Adipose tissue (tissue), 3 donors: ENCODE measurements around the gene MAP2K3. TPM values are rescaled to one million over a fixed set of nuclear protein-coding genes. Genes with fewer than 3 reads are reported as not detected.
"Not testable (repeated sequence)": the region's sequence is repeated elsewhere in the genome, so short reads cannot be mapped to it uniquely, and the experiment has no call there.

Source experiments
- H3K27ac ChIP-seq: one replicate; pipeline ENCODE4 v1.5.1; 2013; ENCODE audit warnings: low read depth, low read length
- WGBS, 3 donors: extraction: QIAGEN DNeasy Blood & Tissue Kit; methylation state at CpG; one replicate each; pipeline ENCODE4 v1.1.7; 2013; 5-methylcytosine and 5-hydroxymethylcytosine counted together
- polyA plus RNA-seq, 3 donors: library from polyadenylated mRNA; stranded (reverse); fragments of 200-250 nt; gene quantifications; one replicate each; pipeline ENCODE4 v1.2.3, GENCODE V29; 2013
- donor health status: healthy with polysubstance abuse.
- donor health status: Bipolar disorder and iron deficiency.
- donor health status: healthy.

Gene MAP2K3
- polyA plus RNA-seq, 3 donors: 16.2 to 102 (median 32.1) TPM

DNA sequence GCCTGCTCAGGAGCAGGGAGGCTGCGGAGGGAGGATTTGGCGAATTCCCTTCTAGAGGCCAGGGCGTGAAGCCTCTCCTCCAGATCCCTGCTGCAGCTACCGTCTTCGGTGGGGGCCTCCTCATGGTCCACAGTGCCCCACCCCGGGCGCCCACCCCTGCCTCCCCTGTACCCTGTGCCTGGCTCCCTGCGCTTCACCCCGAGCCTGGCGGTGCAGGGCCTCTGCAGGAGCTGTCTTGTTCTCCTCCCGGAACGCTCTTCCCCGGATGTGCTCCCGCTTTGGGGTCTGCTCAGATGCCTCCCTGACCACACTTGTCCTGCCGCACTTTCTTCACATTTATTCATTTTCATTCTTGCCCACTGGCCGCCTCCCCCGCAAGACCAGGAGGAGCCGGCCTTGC is 33.3 kb downstream of the MAP2K3 start:
- 85 to 92% (median 90%) methylated on average over 16 to 18 of the region's 18 CpGs for WGBS, 3 donors
- H3K27ac ChIP-seq: not testable (repeated sequence)

DNA sequence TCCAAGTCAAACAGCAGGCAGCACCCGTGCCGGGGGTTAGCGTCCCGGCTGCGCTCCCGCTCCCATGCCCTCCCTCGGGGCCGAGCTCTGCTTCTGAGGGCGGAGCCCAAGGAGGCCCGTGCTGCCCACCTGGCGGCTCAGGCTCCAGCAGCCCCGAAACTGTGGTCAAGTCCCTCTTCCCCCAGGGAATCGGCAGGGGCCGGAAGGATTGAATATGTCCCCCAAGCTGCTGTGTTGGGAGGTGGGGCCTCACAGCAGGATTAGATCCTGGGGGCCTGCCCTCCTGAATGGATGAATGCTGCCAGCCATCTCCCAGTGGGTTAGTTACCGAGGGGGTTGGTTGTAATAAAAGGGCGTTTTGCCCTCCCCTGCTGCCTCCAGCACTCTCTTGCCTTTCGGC is 33.9 kb downstream of the MAP2K3 start:
- 72 to 80% (median 74%) methylated on average over 17 of the region's 17 CpGs for WGBS, 3 donors
- H3K27ac ChIP-seq: no peak overlapping the region

DNA sequence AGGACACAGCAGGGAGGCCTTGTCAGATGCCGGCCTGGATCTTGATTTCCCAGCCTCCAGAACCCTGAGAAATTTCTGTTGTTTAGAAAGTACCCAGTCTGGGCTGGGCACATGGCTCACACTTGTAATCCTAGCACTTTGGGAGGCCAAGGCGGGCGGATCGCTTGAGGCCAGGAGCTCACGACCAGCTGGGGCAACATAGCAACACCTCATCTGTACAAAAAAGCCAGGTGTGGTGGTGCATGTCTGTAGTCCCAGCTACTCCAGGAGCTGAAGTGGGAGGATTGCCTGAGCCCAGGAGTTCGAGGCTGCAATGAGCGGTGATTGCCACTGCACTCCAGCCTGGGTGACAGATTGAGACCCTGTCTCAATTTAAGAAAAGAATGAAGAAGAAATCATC is 34.3 kb downstream of the MAP2K3 start:
- WGBS, 3 donors: 82 to 90% (median 86%) methylated on average over 7 of the region's 7 CpGs

DNA sequence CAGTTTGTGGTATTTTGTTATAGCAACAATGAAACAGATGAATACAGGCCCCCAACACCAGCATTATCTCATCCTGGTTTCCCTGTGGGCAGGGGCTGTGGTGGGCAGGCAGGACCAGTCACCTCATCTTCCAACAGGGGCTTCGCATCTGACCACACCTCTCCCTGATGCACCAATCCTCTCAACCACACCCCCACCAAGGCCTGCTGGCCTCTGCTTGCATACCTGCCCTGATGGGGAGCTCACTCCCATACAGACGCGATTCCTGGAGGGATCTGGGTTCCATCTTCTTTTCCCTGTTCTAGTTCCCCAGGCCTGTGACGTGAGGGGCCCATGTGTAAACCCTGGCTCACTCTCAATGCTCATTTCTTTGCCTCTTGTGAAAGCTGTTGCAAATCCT is 34.7 kb downstream of the MAP2K3 start:
- H3K27ac ChIP-seq: not testable (repeated sequence)
- WGBS, 3 donors: 87 to 90% (median 88%) methylated on average over 4 of the region's 4 CpGs

More for the DNA sequence above, 34.3 kb downstream of the MAP2K3 start:
- H3K27ac ChIP-seq: not testable (repeated sequence)

DNA sequence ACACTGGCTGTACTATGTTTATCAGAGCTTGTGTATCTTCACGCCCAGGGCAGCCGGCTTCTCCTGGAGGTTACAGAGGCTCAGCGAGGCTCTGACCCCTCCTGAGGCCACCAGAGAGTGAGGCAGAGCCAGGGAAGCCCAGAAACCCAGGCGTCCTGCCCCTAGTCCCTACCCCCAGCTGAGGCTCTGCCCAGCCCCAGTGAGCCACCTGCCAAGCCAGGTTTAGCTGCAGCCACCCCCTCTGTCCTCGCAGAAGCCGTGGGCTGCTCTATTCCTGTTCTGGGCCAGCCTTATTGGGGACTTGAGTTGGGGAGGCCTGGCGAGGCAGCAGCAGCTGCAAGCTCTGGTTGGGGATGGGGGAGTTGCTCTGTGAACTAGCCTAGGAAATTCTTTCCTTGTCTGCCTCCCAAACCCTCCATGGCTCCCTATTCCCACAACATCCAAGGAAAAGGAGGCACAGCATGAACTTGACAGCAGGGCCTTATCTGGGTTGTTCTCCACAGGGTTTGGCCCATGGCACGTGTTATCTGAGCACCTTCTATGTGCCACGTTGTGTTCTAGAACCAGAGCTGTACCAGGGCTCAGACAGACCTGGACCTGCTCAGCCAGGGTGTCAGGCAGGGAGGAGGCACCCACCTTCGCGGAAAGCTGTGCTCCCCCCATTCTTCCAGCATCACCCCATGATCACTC is 35.3 kb downstream of the MAP2K3 start:
- 70 to 81% (median 78%) methylated on average over 11 of the region's 11 CpGs for WGBS, 3 donors
- H3K27ac ChIP-seq: not testable (repeated sequence)

DNA sequence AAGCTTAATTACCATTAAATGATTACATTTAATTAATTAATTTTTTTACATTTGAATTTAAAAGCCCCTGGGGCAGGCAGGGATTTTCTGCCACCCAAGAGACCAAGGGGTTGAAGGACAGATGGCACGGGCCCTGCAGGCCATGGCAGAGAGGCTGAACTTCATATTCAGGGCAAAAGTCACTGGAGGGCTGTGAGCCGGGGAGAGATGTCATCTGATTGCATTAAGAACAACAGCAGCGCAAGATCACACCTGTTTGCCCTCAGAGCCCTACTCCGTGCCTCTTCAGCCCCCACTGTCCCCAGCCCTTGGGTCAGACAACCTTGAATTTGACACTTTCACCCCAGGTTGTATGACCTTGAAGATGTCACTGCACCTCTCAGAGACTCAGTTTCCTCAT is 35.9 kb downstream of the MAP2K3 start:
- H3K27ac ChIP-seq: not testable (repeated sequence)
- WGBS, 3 donors: 75 to 92% (median 83%) methylated on average over 4 of the region's 4 CpGs

DNA sequence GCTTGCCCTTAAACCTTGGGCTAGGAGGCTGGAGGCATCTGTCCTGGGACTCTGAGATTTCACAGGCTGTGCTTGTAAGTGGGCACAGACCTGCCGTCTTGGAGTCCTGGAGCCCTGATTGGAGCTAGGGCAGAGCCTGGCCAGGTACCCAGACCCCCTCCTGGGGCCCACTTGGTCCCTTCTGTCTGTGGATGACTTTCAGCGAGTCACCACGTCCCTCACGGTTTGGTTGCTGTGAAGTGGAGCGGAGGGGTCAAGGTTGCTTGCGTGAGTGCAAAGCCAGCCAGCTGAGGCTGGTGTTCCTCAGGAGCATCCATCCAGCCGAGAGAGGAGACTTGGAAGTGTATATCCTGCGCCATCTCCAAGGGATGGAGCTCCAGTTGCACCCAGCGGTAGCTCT is 36.5 kb downstream of the MAP2K3 start:
- 70 to 82% (median 82%) methylated on average over 9 of the region's 9 CpGs for WGBS, 3 donors
- H3K27ac ChIP-seq: not testable (repeated sequence)

DNA sequence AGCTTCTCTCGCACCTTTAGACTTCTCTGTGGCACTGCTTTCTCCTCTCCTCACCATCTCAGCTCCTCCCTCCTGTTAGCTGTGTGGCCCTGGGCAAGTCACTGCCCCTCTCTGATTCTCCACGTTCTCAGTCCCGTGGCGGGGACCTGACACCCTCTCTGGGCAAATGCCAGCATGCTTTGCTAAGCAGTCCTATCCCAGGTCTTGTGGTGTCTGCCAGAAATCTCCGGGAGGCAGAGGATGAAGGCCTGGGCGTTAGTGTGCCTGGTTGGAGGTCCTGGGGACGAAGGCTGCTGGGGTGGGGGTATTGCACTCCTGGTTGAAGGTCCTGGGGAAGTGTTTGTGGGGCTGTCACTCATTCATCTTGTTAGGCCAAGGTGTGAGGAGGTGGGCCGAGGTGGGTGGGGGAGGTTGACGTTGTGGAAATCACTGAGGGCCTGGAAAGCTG is 37.3 kb downstream of the MAP2K3 start:
- 78 to 82% (median 80%) methylated on average over 9 of the region's 9 CpGs for WGBS, 3 donors
- not testable (repeated sequence) for H3K27ac ChIP-seq

DNA sequence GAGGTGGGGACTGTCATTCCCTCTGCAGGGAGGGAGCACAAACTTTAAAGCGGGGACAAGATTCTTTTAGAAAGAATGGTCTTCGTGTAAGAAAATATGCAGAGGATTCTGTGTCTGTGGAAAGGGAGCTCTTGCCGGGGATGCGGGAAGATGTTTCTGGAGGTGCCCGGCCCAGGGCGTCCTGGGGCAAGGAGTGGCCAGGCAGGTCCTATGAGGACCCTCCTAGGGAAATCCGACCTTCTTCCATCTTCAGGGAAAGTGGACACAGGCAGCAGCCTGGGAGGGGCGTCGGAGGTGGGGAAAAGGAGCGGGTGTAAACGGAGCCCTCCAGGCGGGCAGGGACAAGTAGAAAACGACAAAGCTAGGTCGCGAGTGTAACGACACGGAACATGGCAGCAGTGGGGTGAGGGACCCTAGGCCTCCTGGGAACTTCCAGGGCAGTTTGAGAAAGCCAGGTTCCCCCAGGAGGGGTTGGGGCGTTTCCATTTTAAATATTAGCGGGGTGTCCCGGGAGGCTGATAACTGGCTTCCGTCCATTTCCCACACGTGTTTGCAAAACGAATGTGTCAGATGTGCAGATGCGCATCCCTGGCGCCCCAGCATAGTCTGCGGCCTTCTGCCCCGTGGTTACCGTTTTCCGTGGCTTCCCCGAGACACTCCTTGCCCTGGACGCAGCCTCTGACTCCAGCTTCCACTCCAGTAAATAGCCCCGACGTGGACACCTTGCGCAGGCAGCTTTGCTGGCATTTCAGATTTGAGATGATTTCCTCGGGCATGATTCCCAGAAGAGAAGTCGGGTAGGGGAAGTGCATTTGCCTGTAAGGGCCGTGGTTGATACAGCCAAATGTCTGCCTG is 39.0 kb downstream of the MAP2K3 start:
- not testable (repeated sequence) for H3K27ac ChIP-seq
- 42 to 49% (median 46%) methylated on average over 32 to 33 of the region's 37 CpGs for WGBS, 3 donors

DNA sequence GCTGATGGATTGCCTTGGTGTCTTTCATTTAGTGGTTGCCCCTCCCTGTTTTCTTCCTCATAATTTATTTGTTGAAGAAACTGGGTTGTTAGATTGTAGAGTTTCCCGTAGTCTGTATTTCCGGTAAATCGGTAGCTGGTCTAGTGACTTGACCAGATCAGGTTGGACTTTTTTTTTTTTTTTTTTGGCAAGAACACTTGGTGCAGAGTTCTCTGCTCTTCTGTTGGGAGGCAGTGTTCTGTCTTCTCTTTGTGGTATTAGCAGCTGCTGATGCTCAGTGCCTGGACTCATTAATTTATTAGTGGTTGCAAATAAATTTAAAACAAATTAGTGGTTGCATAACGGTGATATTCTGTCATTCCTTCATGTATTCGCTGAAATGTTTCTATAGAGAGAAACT is 40.2 kb downstream of the MAP2K3 start:
- WGBS, 3 donors: 65 to 86% (median 78%) methylated on average over 5 of the region's 5 CpGs
- not testable (repeated sequence) for H3K27ac ChIP-seq

DNA sequence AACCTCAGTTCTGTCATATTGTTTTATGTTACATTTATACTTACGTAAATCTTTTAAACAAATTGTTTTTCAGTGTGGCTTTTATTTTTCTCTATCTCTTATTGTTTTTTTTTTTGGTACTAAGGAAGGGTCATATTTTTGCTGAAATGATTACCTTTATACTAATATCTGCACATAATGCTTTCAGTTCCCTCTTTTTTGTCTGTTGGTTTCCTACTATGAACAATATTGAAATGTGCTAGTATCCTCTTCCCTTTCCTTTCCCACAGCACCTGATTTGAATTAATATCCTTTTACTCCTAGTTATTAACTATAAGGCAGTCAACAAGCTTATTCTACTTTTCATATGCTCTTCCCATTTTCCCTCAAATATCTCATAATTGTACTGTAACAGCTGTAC is 43.4 kb downstream of the MAP2K3 start:
- H3K27ac ChIP-seq: not testable (repeated sequence)
- 71 to 91% (median 84%) methylated on average over 1 of the region's 1 CpG for WGBS, 3 donors

DNA sequence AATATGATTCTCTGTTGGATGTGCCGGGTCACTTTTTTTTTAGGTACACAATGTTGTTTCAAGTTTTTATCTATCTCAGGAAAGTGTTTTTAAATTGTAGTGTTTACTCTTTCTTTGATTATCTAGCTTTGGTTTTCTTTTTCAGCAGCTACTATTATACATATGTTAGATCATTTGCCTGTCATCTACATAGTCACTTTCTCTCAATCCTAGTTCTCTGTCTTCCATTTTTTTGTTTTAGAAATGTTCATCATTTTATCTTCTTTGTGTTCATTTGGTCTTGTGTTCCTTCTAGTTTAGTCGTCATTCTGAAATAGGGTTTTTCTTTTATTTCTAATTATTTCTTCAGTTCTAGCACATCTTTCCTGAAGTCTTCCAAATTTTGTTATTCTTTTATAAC is 44.3 kb downstream of the MAP2K3 start:
- not testable (repeated sequence) for H3K27ac ChIP-seq
- WGBS, 3 donors: 66 to 85% (median 69%) methylated on average over 2 of the region's 2 CpGs

DNA sequence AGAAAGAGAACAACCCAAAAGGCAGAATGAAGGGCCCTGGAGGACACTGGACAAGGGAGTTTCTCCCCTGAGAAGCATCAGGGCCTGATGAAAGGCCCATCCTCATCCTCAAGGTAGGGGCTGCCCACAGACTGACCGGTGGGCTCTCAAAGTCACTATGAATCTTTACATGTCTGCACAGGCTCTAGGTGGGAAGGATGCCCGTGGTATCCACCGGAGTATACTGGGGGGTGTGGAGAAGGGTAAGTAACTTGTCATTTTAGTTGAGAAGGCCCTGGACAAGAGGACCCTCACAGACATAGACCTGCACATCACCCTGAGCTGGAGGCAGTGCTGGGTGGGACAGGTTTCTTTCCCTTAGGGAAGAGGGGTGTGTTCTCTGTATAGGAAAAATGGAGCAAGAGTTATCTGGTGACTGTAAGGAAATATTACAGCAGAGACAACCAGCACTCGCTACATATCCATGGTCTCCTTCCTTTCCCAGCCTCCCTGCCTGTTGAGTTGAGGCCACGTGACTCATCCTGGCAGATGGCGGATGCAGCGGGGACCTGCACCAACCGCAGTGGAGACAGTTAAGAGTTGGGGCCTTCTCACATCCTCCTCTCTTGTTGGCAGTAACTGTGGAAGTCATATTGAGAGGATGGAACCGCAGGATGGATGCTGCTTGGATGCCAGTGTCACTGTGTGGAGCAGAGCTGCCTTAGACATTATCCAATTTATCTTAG is 46.1 kb downstream of the MAP2K3 start:
- no peak overlapping the region for H3K27ac ChIP-seq
- WGBS, 3 donors: 76 to 87% (median 81%) methylated on average over 9 of the region's 9 CpGs

DNA sequence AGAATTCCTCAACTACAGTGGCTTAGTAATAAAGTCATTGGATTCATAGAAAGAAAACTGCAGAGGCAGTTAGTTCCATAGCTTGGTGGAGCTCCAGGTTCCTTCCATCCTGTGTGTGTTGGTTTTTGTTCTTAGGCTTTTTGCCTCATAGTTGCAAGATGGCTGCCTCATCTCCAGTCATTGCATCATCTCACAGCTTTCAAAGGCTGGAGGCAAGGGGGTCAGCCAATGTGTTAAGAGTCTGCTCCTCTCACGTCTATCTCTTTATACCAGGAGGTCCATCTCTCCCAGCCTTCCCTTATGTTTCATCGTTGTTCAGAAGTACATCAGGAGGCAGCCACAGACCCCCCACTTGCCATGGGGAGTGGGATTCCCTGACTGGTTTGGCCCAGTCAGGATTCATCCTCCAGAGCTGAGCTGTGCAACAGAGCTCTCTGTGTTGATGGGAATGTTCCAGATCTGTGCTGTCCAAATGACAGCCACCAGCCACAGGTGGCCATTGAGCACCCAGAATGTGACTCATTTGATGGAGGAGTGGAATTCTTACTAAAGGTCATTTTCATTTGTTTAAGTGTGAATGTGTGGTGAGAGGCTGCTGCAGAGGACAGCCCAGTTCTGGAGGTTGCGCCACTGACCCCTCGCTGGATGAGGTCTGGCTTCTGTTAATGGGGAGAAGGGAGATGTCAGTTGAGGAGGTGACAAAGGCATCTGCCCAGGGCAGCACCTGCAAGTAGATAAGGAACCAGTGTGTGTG is 52.2 kb downstream of the MAP2K3 start:
- WGBS, 3 donors: 79 to 85% (median 81%) methylated on average over 4 of the region's 4 CpGs
- H3K27ac ChIP-seq: not testable (repeated sequence)

DNA sequence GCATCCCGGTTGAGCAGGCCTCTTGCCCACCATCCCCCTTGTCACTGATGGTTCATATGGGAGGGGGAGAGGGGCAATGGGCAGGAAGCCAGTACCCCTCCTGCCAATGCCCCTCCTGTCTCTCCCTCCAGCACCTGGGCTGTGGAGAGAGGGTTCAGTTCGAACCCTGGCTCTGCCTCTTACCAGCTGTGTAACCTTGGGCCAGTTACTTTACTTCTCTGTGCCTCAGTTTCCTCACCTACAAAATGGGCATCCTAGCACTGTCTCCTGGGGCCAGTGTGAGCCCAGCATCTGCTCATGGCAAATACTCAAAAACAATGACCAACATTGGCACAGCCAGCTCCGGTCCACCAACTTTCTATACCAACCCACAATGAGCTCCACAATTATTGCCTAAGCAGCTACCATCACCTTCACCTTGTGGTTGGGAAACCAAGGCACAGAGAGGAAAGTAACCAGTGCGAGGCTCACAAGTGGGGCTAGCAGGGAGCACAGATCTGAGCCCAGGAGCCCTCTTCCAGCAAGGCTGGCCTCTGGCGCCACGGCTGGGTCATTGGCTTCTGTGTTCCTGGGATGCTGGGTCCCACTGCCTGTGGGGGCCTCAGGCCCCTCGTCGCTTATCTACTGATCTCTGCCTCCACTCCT is 53.6 kb downstream of the MAP2K3 start:
- H3K27ac ChIP-seq: not testable (repeated sequence)
- WGBS, 3 donors: 66 to 73% (median 71%) methylated on average over 8 of the region's 8 CpGs

DNA sequence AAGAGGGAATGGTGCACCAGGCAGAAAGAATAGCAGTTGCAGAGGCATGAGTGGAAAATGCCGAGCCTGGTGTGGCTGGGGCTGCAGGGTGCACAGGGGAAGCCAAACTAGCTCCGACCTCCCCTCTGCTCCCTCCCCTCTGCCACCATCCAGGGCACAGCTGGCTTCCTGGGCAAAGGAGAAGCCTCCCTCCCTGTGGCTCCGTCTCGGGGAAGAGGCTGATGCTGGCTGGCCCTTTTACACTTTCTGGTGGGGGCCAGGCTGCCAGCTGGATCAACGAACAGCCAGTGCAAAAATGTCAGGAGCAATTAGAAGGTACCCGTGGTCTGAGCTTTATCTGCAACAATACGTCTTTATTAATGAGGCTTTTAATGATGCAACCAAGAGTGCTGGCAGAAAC is 54.5 kb downstream of the MAP2K3 start:
- 41 to 45% (median 42%) methylated on average over 7 of the region's 7 CpGs for WGBS, 3 donors
- no peak overlapping the region for H3K27ac ChIP-seq

DNA sequence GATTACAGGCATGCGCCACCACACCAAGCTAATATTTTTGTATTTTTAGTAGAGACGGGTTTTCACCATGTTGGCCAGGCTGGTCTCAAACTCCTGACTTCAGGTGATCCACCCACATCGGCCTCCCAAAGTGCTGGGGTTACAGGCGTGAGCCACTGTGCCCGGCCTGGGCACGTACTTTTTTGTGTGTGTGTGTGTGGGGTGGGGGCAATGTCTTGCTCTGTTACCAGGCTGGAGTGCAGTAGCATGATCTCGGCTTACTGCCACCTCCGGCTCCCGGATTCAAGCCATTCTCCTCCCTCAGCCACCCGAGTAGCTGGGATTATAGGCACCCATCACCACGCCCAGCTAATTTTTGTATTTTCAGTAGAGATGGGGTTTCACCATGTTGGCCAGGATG is 55.1 kb downstream of the MAP2K3 start:
- 82 to 92% (median 91%) methylated on average over 11 of the region's 11 CpGs for WGBS, 3 donors
- not testable (repeated sequence) for H3K27ac ChIP-seq

DNA sequence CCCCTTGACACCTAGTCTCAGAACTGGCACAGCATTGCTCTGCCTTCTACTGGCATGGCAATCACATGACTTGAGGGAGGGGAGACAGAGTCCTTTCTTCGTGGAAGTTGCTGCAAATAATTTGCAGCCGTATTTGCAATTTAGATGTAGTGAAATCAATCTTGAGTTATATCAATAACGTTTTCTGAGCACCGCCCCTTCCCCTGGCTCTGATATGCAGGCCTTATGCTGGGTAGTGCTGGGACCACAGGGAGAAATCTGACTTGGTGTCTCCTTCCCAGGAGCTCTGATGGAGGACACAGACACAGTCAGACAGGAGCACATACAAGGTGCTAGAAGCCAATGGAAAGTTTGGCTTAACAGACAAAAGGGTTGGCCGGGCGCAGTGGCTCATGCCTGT is 55.9 kb downstream of the MAP2K3 start:
- not testable (repeated sequence) for H3K27ac ChIP-seq
- 77 to 88% (median 82%) methylated on average over 6 of the region's 6 CpGs for WGBS, 3 donors
